KOPT-K1 (cell line): ENCODE results near the gene ARHGEF12.

Source experiments
- H3K27ac ChIP-seq: fragments of 200-600 bp; sonication (generic); 2 replicates; pipeline ENCODE4 v1.5.1; 2016; ENCODE audit warnings: antibody characterized with exemption, mild to moderate bottlenecking, low read depth, low read length; ENCODE audit not compliant: poor library complexity, severe bottlenecking
- H3K36me3 ChIP-seq: fragments of 200-600 bp; sonication (generic); 2 replicates; pipeline ENCODE4 v1.5.1; 2017; ENCODE audit warnings: antibody characterized with exemption, mild to moderate bottlenecking, low read length, moderate library complexity; ENCODE audit not compliant: insufficient read depth
- H3K9me3 ChIP-seq: fragments of 200-600 bp; sonication (generic); 2 replicates; pipeline ENCODE4 v1.5.1; 2017; ENCODE audit warnings: antibody characterized with exemption, low read length, mild to moderate bottlenecking; ENCODE audit not compliant: insufficient read depth, poor library complexity, severe bottlenecking

The ARHGEF12 gene, protein sequence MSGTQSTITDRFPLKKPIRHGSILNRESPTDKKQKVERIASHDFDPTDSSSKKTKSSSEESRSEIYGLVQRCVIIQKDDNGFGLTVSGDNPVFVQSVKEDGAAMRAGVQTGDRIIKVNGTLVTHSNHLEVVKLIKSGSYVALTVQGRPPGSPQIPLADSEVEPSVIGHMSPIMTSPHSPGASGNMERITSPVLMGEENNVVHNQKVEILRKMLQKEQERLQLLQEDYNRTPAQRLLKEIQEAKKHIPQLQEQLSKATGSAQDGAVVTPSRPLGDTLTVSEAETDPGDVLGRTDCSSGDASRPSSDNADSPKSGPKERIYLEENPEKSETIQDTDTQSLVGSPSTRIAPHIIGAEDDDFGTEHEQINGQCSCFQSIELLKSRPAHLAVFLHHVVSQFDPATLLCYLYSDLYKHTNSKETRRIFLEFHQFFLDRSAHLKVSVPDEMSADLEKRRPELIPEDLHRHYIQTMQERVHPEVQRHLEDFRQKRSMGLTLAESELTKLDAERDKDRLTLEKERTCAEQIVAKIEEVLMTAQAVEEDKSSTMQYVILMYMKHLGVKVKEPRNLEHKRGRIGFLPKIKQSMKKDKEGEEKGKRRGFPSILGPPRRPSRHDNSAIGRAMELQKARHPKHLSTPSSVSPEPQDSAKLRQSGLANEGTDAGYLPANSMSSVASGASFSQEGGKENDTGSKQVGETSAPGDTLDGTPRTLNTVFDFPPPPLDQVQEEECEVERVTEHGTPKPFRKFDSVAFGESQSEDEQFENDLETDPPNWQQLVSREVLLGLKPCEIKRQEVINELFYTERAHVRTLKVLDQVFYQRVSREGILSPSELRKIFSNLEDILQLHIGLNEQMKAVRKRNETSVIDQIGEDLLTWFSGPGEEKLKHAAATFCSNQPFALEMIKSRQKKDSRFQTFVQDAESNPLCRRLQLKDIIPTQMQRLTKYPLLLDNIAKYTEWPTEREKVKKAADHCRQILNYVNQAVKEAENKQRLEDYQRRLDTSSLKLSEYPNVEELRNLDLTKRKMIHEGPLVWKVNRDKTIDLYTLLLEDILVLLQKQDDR (N-terminal part only)

DNA sequence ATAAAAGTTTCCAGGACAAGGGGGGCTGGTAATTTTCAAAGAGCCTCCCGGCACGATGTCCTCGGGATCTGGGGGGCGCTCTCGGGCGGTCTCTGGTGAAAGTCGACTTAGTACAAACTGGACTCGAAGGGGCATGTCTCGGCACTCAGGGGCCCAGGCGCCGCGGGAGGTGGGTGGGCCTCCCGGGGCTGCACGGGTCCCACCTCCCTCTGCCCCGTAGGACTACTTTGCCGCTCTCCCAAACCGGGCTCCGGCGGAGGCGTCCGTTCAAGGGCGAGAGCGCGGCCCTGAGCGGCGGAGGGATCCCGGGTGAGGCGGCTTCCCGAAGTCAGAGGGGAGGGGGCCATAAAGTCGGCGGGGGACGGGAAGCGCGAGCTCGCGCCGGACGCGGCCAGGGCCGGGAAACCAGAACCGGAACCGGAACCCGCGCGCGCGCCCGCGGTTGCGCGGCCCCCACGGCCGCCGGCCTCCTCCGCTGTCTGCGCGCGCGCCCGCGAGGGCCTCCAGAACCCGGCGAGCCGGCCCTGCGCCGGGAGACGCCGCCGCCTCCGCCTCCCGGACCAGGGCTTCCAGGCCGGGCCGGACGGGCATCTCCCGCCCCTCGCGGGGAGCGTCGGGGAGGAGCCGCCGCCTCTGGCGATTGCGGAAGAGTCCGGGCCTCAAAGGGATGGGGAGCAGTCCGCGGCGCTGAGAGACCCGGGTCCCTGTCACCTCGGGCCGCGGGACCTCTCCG lies at the start of gene ARHGEF12:
TSS of gene ARHGEF12 (plus strand) at position 506 of the 733 bp plus-strand sequence. CDS start 831 bp downstream, outside the sequence.
- no peaks in the 10 kb centered on the region for H3K9me3 ChIP-seq
- no peak within 1 kb of the TSS for H3K27ac ChIP-seq
- H3K36me3 ChIP-seq, result no peaks in the 10 kb centered on the region

GRCh38 chr11:120288021-120288420 lies 48.2 kb upstream of the ARHGEF12 start:
- no peaks in the 10 kb centered on the region for H3K36me3 ChIP-seq
- no peaks in the 10 kb centered on the region for H3K9me3 ChIP-seq
- H3K27ac ChIP-seq, result no peak overlapping the region

GRCh38 chr11:120289426-120289825 lies 46.8 kb upstream of the ARHGEF12 start:
- Histone ChIP-seq H3K27ac (no peak overlapping the region), H3K36me3 (no peaks in the 10 kb centered on the region), H3K9me3 (no peaks in the 10 kb centered on the region)

DNA sequence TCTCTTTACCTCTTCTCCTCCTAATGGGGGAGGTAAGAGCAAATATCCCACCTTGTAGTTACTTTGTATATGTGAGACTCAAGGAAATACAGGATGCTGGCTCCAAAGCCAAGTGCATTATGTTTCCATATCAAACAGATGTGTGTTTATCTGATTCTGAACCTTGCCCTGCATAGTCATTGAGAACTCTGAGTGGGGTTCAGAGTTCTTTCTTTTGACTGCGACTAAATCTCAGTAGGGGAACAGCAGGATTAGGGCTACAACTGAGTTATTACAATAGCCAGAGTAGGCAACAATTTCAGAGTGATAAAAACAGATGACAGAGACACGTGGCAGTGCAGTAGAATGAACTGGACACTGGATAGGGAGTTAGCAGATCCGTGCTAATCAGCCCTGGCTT lies 45.3 kb upstream of the ARHGEF12 start:
- Histone ChIP-seq H3K27ac (no peak overlapping the region), H3K9me3 (no peaks in the 10 kb centered on the region), H3K36me3 (no peaks in the 10 kb centered on the region)

GRCh38 chr11:120293038-120293800 lies 43.0 kb upstream of the ARHGEF12 start:
- Histone ChIP-seq H3K9me3 (no peaks in the 10 kb centered on the region), H3K36me3 (no peaks in the 10 kb centered on the region), H3K27ac (no peak overlapping the region)

DNA sequence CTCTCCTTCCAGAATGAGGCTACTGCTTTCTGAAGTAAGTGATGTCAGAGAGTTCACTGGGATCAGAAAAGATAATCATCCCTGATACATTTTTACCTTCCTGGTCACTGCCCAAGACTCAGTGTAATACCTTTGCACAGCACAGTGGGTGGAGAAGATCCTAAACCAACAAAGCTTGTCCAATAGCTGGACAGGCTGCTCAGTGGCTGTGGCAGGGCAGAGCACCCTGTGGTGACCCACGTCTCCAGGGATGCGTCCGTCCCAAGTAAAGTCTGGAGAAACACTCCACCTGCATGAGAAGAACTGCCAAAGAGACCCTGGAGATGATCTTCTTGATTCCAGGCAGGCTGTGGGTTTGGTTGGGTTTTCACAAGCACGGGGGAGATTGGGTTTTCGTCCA lies 42.1 kb upstream of the ARHGEF12 start:
- Histone ChIP-seq H3K36me3 (no peaks in the 10 kb centered on the region), H3K27ac (no peak overlapping the region), H3K9me3 (no peaks in the 10 kb centered on the region)

DNA sequence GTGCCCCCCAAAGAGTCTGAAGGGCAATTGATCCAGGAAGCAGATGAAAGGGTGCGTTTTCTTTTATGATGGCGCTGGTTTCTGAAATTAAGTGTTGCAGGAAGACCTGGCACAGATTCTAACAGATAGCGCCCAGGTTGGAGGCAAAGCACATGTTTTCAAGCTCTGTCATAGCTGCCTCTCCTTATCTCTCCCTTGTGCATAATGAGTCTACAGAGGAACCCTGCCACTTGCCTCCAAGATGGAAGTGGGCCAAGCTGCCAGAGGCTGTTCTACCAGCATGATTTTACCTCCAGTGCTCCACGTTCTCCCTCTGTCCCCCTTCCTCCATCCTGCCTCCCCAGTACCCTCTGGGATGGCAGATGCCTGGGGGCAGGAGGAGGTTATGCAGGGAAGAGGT lies 41.1 kb upstream of the ARHGEF12 start:
- no peaks in the 10 kb centered on the region for H3K9me3 ChIP-seq
- no peaks in the 10 kb centered on the region for H3K36me3 ChIP-seq
- no peak overlapping the region for H3K27ac ChIP-seq

DNA sequence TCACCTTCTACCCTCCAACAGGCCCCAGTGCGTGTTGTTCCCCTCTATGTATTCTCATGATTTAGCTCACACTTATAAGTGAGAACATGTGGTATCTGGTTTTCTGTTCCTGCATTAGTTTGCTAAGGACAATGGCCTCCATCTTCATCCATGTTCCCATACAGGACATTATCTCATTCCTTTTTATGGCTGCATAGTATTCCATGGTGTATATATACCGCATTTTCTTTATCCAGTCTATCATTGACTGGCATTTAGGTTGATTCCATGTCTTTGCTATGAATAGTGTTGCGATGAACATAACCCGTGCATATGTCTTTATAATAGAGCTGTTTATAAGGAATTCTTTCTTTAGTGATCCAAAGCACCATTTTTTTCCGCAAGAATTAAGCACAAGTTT lies 39.7 kb upstream of the ARHGEF12 start:
- no peaks in the 10 kb centered on the region for H3K9me3 ChIP-seq
- H3K36me3 ChIP-seq, result no peaks in the 10 kb centered on the region
- no peak overlapping the region for H3K27ac ChIP-seq

DNA sequence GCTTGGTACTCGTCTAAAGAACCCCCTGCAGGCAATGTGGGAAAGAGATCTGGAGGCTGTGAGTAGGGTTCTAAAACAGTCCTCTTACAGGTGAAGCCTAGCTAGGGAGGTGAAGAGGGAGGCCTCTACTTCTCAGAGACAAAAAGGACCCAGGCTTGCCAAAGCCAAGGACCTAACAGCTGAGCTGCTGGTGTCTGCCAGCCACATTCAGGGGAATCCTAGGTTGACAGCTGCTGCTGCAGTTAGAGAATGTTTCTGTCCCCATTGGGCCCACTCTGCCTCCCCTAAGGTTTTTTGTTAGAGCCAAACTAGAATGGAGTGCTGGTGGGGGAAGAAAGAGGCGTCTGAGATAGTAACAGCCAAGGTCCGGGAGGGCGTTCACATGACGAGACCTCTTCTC lies 37.8 kb upstream of the ARHGEF12 start:
- no peak overlapping the region for H3K27ac ChIP-seq
- no peaks in the 10 kb centered on the region for H3K36me3 ChIP-seq
- no peaks in the 10 kb centered on the region for H3K9me3 ChIP-seq

- Histone ChIP-seq H3K36me3 (no peaks in the 10 kb centered on the region), H3K9me3 (no peaks in the 10 kb centered on the region), H3K27ac (no peak overlapping the region)
These were observed 34.0 kb upstream of the ARHGEF12 start for GRCh38 chr11:120302001-120302805.

DNA sequence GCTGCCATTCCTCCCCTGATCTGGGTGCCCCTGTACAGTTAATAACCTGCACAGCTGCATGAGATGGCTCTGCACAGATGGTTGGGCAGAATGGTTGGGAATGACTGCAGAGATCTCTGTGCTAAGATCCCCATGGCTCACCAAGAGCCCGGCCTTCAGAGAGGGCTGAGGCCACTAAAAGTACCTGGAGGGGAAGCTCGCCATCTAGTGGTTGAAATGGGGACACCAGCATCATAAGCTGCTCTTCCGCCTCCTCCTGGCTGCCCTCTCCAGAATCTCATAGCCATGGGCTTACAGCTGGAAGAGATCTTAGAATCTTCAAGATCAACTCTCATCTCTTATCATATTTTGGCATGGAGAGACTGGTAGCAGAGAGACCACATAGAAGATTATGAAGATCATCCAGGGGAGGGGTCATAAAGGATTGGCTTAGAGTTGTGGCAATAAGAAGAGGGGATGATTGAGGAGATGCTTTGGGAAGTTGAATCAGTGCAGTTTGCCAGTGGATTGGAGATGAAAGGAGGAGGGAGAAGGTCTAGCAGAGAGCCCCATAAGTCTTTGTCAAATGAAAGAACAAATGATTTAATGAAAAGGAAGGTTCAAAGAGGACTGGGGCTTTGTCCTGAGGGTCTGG lies 33.1 kb upstream of the ARHGEF12 start:
- Histone ChIP-seq H3K9me3 (no peaks in the 10 kb centered on the region), H3K27ac (no peak overlapping the region), H3K36me3 (no peaks in the 10 kb centered on the region)

GRCh38 chr11:120304526-120304925 lies 31.7 kb upstream of the ARHGEF12 start:
- Histone ChIP-seq H3K27ac (no peak overlapping the region), H3K36me3 (no peaks in the 10 kb centered on the region), H3K9me3 (no peaks in the 10 kb centered on the region)

DNA sequence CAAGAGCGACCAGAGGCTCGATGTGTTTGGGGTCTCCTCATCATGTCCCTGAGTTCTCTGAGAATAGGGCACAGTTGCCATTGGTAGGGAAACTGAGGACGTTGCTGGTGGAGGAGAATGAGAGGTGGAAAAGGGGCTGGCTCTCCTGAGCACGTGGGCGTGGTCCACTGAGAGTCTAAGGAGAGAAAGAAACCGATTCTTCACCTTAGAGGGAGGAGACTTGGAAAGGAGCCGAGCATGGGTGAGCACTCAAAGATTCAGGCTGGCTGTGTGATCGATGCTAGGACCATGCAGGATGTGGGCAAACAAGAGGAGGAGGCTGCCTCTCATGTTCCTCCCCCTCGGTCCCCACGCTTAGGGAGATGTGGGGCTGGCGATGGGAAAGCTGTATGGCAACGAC lies 30.9 kb upstream of the ARHGEF12 start:
- no peaks in the 10 kb centered on the region for H3K36me3 ChIP-seq
- H3K9me3 ChIP-seq, result no peaks in the 10 kb centered on the region
- no peak overlapping the region for H3K27ac ChIP-seq
